GM21447 (cell line): Measurements from ENCODE around the gene CAP2.

Source experiments
- ATAC-seq: cut with Tn5 transposase; IDR thresholded peaks from one replicate; pipeline ENCODE4 v1.9.1; 2021; ENCODE audit not compliant: unreplicated experiment

CAP2 gene

DNA sequence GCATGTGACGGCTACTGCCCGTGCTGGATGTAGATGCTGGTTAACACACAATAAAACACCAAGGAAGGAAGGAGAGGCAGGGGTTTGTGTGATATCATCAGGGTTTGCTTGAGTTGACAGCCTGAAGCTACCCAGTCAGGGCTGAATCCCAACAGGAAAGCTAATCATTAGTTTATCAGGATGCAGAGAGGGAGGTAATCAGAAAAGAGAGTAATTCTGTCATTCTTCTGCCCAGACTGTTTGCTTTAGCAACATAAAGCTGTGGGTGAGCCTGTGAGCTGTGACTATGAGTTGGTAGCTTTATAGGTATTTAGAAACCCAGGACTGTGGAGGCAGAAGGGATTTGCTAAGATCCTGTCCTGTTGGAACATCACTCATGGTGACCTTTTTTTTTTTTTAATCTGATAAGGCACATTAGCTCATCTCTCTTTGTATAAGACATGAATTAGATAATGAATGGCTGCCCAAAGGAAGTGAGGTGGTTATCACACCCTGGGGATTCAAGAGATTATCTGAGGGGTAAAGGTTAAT is 79.3 kb downstream of the CAP2 start:
- ATAC-seq: no peak

DNA sequence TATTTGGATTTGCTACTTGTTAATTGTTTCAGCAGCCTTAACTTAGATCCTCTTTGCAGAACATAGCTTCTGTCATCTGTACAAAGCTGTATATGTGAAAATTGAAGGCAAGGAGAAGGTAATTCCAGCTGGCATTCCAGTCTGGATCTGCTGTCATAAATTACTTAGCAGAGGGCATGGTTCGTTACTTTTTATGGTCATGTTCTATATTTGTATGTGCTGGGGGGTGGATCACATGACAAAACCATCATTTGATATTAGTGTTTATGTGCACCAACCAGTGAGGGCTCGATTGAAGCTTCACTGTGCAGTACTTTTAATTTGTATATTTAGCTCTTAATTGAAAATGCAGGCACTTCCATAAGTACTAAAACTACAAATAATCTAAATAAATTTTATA is 80.2 kb downstream of the CAP2 start:
- ATAC-seq: no peak

DNA sequence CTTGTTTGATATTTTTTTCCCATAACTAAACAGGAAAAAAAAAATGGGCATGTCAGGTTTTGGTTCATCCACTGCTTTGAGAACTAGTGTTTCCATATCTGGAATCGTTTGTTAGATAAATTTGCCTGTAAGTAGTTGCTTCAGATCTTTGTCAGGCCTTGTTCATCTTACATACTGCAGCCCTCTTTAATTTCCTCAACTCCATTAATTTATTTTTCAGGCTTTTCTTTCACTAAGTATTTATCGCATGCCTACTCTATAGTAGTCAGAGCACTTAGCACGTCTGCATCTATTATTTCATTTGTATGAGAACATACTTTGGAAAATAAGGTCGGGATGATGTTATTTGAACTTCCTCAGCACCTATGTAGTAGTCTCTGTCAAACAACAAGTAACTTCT is 80.9 kb downstream of the CAP2 start:
- ATAC-seq: no peak

DNA sequence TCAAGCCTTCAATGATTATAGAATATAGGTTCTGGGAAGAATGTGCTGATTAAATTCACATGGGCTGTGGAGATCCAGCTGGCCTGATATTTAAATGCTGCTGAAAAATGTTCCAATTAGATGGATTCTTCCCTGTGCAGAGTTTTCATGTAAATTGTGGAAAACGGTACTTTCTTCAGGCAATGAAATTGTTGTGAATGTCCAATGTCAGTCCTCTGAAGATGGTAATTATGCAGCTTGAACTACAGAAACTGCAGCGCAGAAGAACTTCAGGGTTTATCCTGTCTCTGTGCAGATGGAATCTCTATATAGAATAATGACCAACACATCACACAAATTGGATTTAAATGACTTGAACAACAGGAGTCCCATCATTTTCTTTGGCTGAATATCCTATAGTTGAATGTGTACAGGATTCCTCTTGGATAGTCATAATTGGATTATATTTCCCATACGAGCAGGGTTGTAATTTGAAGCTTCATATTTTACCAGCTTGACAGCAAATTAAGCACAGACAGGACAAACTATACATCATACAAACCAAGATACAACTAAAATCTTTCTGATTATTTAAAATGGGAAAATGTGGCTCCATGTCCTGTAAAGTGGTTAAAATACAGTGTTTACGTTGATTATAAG is 82.3 kb downstream of the CAP2 start:
- ATAC-seq: no peak

DNA sequence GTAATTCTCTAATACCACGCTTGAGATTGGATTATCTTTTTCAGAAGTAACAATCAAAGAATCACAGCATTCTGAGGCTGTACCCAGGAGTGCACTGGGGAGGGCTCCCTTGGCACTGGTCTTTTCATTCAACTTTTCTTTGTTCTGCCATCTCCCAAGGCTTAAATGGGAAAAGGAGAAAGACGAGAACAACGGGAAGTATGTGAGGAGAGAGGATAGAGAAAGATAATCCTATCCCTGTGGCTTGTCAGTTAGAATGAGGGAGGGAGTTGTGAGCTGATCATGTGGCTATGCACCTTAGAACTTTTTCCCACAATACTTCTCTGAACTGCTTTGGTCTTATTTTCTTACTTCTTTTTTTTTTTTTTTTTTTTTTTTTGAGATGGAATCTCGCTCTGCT is 83.1 kb downstream of the CAP2 start:
- no peak for ATAC-seq

DNA sequence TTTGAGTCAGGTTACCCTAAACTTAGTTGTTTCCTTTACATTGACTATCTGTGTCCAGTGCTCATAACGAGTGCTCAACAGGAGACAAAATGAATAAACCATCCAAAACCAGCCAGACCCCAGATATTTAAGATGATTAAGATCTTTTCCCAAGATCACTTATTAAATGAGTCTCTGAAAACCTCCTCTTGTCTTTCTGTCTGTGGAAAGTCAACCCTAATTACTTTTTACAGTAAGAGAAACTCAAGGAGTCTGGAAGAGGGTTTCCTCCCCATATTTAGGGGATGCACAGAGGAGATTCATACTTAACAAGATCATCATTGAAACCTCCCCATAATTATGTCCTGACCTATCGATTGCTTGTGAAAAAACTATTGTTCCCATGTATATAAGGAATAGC is 84.0 kb downstream of the CAP2 start:
- ATAC-seq: no peak

DNA sequence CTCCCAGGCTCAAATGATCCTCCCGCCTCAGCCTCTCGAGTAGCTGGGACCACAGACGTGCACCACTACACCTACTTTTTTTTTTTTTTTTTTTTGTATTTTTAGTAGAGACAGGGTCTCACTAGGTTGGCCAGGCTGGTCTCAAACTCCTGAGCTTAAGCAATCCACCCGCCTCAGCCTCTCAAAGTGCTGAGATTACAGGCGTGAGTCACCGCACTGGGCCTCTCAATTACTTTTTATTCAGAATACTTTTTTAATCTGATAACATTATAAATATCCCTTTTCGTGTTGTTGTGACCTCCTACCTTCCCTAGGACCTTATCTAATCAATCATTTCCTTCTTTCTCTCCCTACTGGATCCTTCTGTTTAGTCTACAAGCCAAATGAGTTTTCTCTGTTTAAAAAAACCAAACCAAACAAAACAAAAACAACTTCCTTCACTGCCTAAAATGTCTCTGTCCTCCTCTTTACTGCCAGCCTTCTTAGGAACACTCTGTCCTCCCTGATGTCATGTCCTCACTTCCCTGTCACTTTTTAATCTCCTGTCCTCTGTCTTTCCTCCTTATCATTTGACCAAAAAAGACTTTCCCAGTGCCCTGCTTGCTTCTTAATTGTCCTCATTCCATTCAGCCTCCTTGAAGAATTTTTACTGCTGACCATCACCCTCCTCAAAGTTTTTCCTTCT is 85.0 kb downstream of the CAP2 start:
- ATAC-seq: no peak

DNA sequence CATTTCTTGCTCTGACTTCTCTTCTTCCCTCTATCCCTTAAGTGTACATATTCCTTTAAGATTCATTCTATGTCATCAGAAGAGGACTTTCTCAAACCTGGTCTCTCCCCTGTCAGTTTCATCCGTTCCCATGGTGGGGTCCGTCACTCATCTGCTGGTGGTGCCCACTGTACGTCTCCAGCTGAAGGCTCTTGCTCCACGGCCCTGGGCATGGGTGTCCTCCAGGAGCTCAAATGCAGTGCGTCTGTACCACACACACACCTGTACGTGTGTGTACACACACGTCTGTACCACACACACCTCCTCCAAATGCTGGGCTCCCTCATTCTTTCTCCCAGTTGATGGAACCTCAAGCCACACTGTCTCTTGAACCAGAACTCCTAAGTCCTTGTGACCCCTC is 85.6 kb downstream of the CAP2 start:
- ATAC-seq: no peak

DNA sequence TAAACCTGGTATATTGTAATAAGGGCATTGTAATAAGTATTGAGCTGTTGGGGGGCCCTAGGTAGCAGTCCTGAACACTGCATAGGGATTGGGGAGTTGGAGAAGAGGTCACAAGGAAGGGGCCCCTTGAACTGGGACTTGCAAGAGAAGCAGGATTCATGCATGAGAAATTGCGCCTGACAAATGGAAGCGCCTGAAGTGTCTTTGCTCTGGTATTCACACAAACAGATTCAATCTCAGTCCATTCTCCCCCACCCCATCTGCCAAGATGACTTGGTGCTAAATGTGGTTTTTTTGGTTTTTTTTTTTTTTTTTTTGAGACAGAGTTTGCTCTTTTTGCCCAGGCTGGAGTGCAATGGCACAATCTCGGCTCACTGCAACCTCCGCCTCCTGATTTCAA is 87.1 kb downstream of the CAP2 start:
- ATAC-seq: no peak

DNA sequence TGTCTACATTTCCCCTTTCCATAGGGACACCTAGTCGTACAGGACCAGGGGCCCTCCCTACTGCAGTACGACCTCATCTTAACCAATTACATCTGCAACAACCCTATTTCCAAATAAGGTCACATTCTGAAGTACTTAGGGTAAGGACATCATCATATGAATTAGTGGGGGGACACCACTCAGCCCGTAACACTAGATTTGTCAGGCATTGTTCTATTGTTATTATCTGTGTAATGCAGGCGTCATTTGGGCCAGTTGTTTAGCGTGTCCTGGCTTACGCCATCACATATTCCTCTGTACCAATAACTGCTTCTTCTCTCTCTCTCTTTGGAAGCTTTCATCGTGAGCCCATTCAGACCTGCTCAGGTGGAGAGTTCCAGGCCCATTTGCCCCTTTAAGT is 89.3 kb downstream of the CAP2 start:
- no peak for ATAC-seq

DNA sequence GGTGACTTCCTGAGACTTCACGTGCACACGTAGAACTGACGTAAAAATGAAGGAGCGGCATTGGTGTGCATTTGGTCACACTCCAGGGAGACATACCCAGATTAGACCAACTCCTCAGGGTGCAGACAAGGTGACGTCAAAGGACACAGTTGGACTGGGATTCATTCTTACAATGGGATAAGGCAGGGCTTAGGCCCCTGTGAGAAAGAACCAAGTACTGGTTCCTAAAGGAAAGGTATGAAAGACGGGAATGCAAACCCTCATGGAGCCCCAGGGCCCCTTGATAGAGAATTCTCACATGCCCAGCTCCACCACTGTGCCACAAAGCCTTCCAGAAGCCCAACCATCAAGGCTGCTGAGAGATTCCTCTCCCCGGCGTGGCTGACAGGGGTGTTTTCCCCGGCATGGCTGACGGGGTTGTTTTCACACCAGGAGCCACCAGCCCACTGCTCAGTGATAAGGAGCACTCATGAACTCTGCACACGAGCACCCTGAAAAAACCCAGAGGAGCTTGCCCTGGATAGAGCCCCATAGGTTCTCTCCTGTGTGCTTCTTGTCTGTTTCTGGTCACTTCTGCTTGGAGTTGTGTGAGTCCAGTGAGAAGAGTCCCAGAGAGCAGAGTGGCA is 90.1 kb downstream of the CAP2 start:
- no peak for ATAC-seq

DNA sequence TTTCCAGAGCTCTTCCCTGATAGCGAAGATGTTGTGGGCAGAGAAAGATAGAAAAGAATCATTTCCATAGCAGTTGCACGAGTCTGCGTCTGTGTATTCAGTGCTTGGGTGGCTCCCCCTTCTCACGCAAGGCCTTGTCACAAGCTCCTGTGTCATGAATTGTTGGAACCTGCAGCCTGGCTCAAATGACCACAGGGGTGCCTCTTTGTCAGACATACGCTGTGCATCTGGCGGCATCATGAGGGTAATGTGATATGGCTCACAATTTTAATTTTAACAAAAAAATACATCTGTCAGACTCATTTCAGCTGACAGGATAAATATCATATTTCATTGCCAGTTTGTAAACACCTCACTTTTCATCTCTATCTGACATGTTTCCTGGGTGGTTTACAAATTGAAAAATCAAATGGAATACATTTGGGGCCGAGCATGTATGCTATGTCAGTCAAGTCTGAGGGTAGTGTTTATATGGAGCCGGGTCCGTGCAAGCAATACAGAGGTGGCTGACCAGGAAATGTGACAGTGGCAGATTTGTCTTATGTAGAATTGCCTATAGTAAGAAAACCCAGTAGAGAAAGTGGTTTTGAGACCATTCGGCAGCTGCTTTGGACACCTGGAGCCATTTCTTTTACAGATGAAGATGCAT is 90.9 kb downstream of the CAP2 start:
- ATAC-seq: no peak

DNA sequence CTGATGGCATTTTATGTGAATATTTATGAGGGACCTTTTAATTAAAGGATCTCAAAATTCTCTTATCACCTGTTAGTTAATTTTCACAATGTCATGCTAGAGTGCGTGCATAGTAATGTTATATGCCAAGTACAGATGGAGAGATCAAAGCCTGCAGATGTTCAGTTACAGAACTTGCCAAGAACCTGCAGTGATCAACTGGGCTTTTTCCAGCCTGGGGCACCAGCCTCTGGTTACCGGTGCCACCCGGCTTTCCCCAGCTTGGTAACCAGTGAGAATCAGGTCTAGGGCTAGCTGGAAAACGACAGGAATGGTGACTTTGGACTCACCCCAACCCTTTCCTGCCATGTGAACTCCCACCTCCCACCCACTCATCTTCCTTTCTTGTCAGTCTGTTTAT is 91.8 kb downstream of the CAP2 start:
- no peak for ATAC-seq

DNA sequence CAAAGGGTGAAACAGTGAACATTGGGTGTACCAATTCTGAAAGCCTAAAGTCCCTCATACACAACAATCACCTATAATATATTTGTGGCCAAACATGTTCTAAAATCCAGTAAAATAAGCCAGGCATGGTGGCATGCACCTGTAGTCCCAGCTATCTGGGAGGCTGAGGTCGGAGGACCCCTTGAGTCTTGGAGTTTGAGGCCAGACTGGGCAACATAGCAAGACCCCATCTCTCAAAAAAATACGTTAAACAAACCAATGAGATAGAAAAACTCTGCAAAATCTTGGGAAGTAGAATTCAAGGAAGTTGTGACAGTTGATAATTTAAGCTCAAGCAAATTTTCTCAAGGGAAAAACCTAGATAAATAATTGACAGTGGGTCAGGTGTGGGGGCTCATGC is 92.6 kb downstream of the CAP2 start:
- no peak for ATAC-seq

DNA sequence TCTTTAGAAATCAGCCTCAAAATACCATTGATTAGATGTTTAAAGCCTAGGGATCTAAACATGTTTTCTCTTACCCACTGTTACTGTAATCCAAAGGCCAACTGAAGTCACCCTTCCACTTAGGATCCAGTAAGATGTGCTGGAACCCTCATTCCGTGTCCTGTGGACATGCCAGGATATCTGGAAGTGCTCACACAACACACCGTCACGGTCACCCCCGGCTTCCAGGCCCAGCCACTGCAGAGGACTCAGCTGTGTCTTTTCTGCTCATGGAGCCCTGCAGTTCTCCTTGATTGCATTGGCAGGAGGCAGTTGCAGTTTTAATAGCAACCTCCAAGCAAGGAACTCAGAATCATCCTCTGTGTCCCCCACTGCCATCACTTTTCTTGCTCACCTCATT is 93.3 kb downstream of the CAP2 start:
- ATAC-seq: no peak

DNA sequence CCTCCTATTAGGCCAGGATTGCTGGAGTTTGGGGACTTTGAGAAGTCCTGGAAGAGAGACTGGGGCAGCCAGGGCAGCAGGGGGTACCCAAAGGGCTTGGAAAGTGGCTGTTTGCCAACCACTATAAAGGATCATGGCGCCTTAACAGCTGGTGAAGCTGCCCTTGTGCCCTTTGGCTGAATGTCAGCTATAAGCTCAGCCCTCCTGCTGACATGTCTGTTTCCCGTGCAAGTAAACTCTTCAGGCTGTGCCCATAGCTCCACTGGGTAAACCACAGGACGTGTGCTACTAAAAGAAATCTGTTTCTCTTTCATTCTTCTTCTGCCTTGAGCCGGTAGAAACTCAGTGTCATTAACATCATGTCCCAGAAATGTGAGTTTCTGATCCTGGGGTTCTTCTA is 97.3 kb downstream of the CAP2 start:
- no peak for ATAC-seq

DNA sequence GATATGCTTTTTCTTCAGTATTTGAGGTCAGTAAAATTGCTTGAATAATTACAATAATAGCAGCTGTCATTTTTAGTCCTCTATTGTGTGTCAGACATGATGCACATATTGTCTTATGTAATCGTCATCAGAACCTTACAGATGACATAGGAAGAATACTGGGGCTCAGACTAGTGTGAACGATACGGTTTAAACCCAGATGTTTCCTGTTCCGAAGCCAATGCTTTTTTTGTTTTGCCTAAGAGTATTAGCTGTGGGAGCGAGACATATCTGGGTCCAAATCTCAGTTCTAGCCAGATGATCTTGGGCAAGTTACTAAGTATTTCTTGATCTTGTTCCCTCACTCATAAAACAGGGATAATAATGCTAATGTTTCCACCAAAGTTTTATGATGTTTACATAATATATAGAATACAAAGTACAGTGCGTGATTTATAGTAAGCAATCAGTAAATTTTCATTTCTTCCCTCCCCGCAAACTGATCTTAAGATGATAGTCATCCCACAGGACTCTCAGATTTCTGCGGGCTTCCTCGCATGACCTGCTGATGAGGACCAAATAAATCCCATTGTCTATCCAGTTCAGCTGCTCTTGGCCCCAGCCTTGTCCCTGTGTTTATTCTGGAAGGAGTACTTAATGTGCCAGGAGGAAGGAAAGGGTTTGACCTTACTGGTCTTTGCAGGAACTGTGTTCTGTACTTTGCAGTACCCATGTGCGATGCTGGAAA is 98.2 kb downstream of the CAP2 start:
- no peak for ATAC-seq

DNA sequence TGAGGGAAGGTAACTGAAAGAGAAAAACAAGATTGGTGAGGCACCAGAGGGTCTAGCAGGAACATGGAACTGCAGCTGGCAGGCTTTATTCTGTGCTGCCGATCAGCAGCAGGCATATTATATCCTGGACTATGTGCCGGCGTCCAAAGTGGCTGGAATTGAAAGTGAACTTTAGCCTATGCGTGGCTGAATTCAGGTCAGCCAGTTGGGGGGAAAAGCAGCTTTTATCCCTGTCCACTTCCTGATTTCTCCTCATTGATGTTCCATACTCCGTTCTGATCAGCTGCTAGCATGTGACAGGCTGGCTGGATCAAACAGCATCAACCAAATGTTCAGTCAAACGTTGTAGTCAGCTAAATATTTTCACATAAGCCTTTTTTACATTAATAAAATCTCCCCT is 99.0 kb downstream of the CAP2 start:
- ATAC-seq: no peak

DNA sequence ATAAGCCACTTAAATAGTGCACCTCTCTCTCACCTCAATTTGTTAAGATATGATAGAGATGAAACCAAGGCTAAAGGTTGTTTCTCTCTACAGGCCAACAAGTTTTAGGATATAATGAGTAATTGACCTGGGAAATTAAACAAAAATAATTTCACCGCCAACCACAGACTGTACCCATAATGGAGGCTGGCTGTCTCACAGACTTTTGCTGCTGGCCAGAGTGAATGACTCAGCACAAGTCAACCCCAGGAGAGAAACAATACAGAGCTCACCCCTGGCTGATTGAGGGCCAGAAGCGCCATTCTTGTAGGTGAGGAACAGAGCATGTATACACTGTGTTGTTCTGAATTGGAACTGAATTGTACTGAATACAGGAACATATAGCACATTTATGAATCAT is 99.9 kb downstream of the CAP2 start:
- no peak for ATAC-seq

DNA sequence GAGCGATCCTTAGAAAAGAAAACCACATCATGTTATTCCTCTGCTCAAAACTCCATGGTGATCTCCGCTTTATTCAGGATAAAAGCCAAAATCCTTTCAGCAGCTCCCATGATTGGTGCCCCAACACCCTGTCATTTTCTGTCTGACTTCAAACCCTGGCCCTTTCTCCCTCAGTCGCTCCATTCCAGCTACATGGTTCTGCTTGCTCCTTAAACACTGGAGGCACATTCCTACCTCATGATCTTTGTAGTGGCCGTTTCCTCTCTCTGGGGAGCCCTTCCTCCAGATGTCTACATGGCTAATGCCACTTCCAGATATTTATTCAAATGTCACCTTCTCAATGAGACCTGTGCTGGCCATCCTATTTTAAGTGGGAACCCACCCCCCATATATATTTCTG is 100.8 kb downstream of the CAP2 start:
- no peak for ATAC-seq

DNA sequence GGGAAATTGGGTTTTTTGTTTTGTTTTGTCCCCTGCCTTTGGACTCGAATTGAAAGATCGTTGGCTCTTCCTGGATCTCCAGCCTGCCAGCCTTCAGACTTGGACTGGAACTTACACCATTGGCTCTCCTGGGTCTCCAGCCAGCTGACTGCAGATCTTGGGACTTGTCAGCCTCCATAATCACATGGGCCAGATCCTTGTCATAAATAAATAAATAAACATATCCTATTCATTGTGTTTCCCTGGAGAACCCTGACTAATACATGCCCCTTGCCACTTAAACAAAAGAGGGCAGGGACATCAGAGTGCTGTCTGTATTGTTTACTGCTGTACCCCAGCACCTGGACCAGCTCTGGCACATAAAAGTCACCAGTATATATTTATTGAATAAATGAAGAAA is 101.5 kb downstream of the CAP2 start:
- no peak for ATAC-seq
